ENCODE data around the gene MTR. TPM values are rescaled to one million over a fixed set of nuclear protein-coding genes. Genes with fewer than 3 reads are reported as not detected.

The MTR gene
- total and polyA plus RNA-seq, 7 experiments from 2014 or later = 19.8 to 78.8 (median 46.4) TPM

DNA sequence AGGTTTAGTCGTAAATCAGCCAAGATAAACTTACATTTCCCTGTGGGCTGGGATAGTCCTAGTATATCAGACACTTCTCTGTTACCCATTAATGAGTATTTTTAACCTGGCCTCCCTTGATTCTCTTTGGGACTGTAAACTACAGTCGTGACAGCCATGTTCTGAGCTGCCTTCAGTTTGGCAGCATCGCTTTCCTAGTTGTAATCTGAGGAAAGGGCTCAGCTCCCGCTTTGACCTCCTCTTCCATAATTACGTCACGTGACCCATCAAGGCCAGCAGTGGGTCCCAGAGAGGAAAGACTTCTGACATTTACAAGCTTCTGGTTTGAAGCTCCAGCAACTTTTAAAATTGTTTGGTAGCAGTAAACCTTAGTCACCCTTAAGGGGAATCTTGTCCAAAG is 34.6 kb upstream of the MTR start:
- Histone ChIP-seq H3K36me3 (ENCODE audit: control insufficient read depth in 2 of 3, insufficient read depth in 3 of 3, low read length in 3 of 3) (no peaks in the 10 kb centered on the region), H3K9me3 (ENCODE audit: control insufficient read depth in 2 of 3, low read length in 3 of 3) (no peaks in the 10 kb centered on the region), H3K27me3 (ENCODE audit: control insufficient read depth in 2 of 2, insufficient read depth in 2 of 2, low read length in 2 of 2) (no peaks in the 10 kb centered on the region), H3K4me3 (ENCODE audit: low read length) (no peak overlapping the region), H3K4me1 (ENCODE audit: control insufficient read depth in 2 of 2, insufficient read depth in 2 of 2, low read length in 2 of 2) (no peaks in the 10 kb centered on the region), H3K27ac (ENCODE audit: low read depth, low read length) (no peak overlapping the region)
- Mint-ChIP-seq H3K4me3 (no peak overlapping the region), H3K27ac (no peak overlapping the region), H3K4me1 (peaks cover 0 to 5% (median 4%) of the 10 kb centered on the region in 7 donors), H3K27me3 (peaks cover 0 to 10% (median 5%) of the 10 kb centered on the region in 5 donors), H3K9me3 (no peaks in the 10 kb centered on the region), H3K36me3 (no peaks in the 10 kb centered on the region)
- ATAC-seq = no peak
- intact Hi-C loops (cut with micrococcal nuclease) = no loop called here
- DNase-seq = no peak
- POLR2A ChIA-PET = no interaction called here
- CTCF ChIA-PET = interaction anchor here (0.7 to 1.6 kb wide), 4 partner anchors 111 to 802 kb away, joined by 3 to 6 read pairs (median 4); no protein-coding TSS in a partner anchor

DNA sequence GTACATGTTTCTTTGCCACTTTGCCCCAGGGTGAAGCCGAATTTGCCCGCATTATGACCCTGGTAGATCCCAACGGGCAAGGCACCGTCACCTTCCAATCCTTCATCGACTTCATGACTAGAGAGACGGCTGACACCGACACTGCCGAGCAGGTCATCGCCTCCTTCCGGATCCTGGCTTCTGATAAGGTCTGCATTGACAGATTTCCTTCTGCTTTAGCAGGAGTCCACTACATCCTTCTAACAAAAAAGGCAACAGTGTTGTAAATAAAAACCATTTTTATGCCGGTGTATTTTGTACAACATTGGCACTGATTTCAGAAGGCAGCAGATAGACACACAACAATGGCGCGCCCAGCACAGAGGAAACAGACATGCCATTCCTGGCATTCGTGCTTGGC is 34.1 kb upstream of the MTR start:
- Mint-ChIP-seq H3K4me1 (peaks cover 0 to 5% (median 4%) of the 10 kb centered on the region in 7 donors), H3K4me3 (no peak overlapping the region), H3K9me3 (no peaks in the 10 kb centered on the region), H3K36me3 (no peaks in the 10 kb centered on the region), H3K27me3 (peaks cover 0 to 13% (median 10%) of the 10 kb centered on the region in 5 donors), H3K27ac (no peak overlapping the region)
- intact Hi-C loops (cut with micrococcal nuclease) = no loop called here
- POLR2A ChIA-PET = no interaction called here
- Histone ChIP-seq H3K36me3 (ENCODE audit: control insufficient read depth in 2 of 3, insufficient read depth in 3 of 3, low read length in 3 of 3) (no peaks in the 10 kb centered on the region), H3K9me3 (ENCODE audit: control insufficient read depth in 2 of 3, low read length in 3 of 3) (no peaks in the 10 kb centered on the region), H3K27me3 (ENCODE audit: control insufficient read depth in 2 of 2, insufficient read depth in 2 of 2, low read length in 2 of 2) (no peaks in the 10 kb centered on the region), H3K4me1 (ENCODE audit: control insufficient read depth in 2 of 2, insufficient read depth in 2 of 2, low read length in 2 of 2) (no peaks in the 10 kb centered on the region), H3K27ac (ENCODE audit: low read depth, low read length) (no peak overlapping the region), H3K4me3 (ENCODE audit: low read length) (no peak overlapping the region)
- DNase-seq = no peak
- CTCF ChIA-PET = no interaction called here
- ATAC-seq = no peak

DNA sequence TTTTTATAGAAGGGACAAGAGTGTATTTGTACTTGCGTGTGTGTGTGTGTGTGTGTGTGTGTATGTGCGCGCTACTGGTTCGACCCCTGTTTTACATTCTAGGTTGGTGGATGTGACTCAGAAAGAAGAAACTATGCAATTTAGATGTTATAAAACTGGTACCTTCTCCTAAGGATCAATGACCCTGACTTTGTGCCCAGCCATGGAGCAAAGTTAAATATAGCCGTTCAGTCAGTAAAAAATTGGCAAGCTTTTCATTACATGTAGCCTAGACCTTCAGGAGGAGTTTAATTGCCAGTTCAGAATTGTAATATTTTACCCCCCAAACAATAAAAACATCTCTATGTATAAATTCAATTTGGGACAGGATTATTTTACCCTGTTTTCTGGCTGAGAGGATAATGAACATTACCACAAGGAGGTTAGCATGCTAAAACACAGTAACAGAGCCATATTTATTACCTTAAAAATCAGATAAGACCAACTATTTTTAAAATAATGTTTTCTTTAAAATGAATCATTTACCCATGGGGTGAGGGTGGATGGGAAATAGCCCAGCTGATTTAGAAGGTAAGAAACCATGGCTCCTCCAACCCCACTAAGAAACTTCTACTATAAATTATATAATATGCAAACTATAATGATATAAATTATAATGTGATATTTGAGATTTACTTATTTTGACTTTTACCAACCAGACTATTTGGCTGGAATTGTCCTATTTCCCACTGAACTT is 33.5 kb upstream of the MTR start:
- CTCF ChIA-PET = no interaction called here
- H3K27ac ChIP-seq (ENCODE audit: low read depth, low read length) = no peak overlapping the region
- H3K27ac Mint-ChIP-seq = no peak overlapping the region
- H3K36me3 ChIP-seq (ENCODE audit: control insufficient read depth in 2 of 3, insufficient read depth in 3 of 3, low read length in 3 of 3) = no peaks in the 10 kb centered on the region
- no peak overlapping the region for H3K4me3 ChIP-seq (ENCODE audit: low read length)
- intact Hi-C loops (cut with micrococcal nuclease) = no loop called here
- ATAC-seq (no peak), DNase-seq (no peak)
- H3K9me3 Mint-ChIP-seq = no peaks in the 10 kb centered on the region
- H3K4me1 Mint-ChIP-seq = peaks cover 0 to 5% (median 4%) of the 10 kb centered on the region in 7 donors
- no peaks in the 10 kb centered on the region for H3K9me3 ChIP-seq (ENCODE audit: control insufficient read depth in 2 of 3, low read length in 3 of 3)
- no peaks in the 10 kb centered on the region for H3K4me1 ChIP-seq (ENCODE audit: control insufficient read depth in 2 of 2, insufficient read depth in 2 of 2, low read length in 2 of 2)
- no peaks in the 10 kb centered on the region for H3K36me3 Mint-ChIP-seq
- POLR2A ChIA-PET = interaction anchor here (0.8 kb wide), 1 partner anchor 13 kb away, joined by 3 read pairs; no protein-coding TSS in a partner anchor
- no peak overlapping the region for H3K4me3 Mint-ChIP-seq
- H3K27me3 Mint-ChIP-seq = peaks cover 0 to 13% (median 10%) of the 10 kb centered on the region in 5 donors
- no peaks in the 10 kb centered on the region for H3K27me3 ChIP-seq (ENCODE audit: control insufficient read depth in 2 of 2, insufficient read depth in 2 of 2, low read length in 2 of 2)

DNA sequence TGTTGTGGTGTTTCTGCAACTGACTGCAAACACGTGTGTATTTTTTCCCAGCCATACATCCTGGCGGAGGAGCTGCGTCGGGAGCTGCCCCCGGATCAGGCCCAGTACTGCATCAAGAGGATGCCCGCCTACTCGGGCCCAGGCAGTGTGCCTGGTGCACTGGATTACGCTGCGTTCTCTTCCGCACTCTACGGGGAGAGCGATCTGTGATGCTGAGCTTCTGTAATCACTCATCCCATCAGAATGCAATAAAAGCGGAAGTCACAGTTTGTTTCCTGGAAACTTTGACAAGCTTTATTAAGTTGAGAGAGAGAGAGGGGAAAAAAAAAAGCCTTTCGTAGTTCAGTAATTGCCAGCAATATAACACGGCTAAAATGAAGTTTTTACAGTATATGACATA is 32.7 kb upstream of the MTR start:
- Mint-ChIP-seq H3K9me3 (no peaks in the 10 kb centered on the region), H3K4me3 (peak overlapping the region in 1 of 10 donors; percentile 44), H3K4me1 (peaks cover 0 to 5% (median 4%) of the 10 kb centered on the region in 7 donors), H3K27me3 (peaks cover 0 to 14% (median 10%) of the 10 kb centered on the region in 5 donors), H3K36me3 (no peaks in the 10 kb centered on the region), H3K27ac (no peak overlapping the region)
- H3K27ac ChIP-seq (ENCODE audit: low read depth, low read length) = no peak overlapping the region
- ChIA-PET POLR2A (no interaction called here), CTCF (no interaction called here)
- H3K4me3 ChIP-seq (ENCODE audit: low read length) = no peak overlapping the region
- DNase-seq (no peak), ATAC-seq (no peak)
- H3K36me3 ChIP-seq (ENCODE audit: control insufficient read depth in 2 of 3, insufficient read depth in 3 of 3, low read length in 3 of 3) = no peaks in the 10 kb centered on the region
- intact Hi-C loops (cut with micrococcal nuclease) = no loop called here
- H3K27me3 ChIP-seq (ENCODE audit: control insufficient read depth in 2 of 2, insufficient read depth in 2 of 2, low read length in 2 of 2) = no peaks in the 10 kb centered on the region
- H3K4me1 ChIP-seq (ENCODE audit: control insufficient read depth in 2 of 2, insufficient read depth in 2 of 2, low read length in 2 of 2) = no peaks in the 10 kb centered on the region
- H3K9me3 ChIP-seq (ENCODE audit: control insufficient read depth in 2 of 3, low read length in 3 of 3) = no peaks in the 10 kb centered on the region

DNA sequence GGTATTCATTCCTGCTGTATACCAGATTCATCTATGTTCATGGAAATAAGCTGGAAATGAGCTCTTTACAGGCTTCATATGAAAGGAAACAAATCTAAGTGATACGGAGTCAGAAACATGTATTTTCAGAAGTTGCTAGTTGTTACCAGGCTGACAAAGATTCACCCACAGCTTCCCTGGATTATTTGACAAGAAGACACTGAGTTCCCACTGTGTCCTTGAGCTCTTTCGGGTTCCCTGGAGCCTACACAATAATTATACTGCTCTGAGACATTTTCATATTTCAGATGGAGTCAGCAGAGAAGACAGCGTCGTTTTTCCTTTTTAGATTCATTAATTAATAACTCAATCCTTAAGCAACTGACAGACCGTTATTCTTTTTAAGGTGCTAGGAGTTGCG is 29.3 kb upstream of the MTR start:
- H3K36me3 Mint-ChIP-seq = no peaks in the 10 kb centered on the region
- H3K36me3 ChIP-seq (ENCODE audit: control insufficient read depth in 2 of 3, insufficient read depth in 3 of 3, low read length in 3 of 3) = no peaks in the 10 kb centered on the region
- H3K9me3 ChIP-seq (ENCODE audit: control insufficient read depth in 2 of 3, low read length in 3 of 3) = no peaks in the 10 kb centered on the region
- H3K4me1 ChIP-seq (ENCODE audit: control insufficient read depth in 2 of 2, insufficient read depth in 2 of 2, low read length in 2 of 2) = no peaks in the 10 kb centered on the region
- no peak overlapping the region for H3K27ac ChIP-seq (ENCODE audit: low read depth, low read length)
- H3K4me1 Mint-ChIP-seq = no peaks in the 10 kb centered on the region
- no peaks in the 10 kb centered on the region for H3K27me3 ChIP-seq (ENCODE audit: control insufficient read depth in 2 of 2, insufficient read depth in 2 of 2, low read length in 2 of 2)
- intact Hi-C loops (cut with micrococcal nuclease) = no loop called here
- ATAC-seq (no peak), DNase-seq (no peak)
- H3K27ac Mint-ChIP-seq = no peak overlapping the region
- no peak overlapping the region for H3K4me3 ChIP-seq (ENCODE audit: low read length)
- no peaks in the 10 kb centered on the region for H3K9me3 Mint-ChIP-seq
- H3K4me3 Mint-ChIP-seq = no peak overlapping the region
- ChIA-PET POLR2A (no interaction called here), CTCF (no interaction called here)
- peaks cover 14 to 29% (median 25%) of the 10 kb centered on the region in 5 donors for H3K27me3 Mint-ChIP-seq

DNA sequence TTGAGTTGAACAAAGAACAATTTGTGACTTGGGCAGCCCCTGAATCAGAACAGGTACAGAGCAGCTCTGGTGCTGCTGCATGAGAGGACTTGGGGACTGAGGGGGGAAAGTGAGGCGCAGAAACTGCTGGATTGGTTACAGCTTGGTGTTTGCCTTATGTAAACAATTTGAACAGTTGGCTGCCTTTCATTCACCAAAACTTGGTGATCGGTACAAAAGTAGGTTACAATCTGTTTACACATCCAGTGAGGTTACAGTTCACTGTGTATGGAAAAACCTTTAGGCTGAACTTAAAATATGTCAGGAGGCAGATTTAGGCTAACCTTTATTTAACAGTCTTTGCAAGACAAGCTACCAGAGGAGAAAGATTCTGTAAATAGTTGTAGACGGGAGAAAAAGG is 28.6 kb upstream of the MTR start:
- Mint-ChIP-seq H3K36me3 (no peaks in the 10 kb centered on the region), H3K4me3 (no peak overlapping the region), H3K27me3 (peaks cover 14 to 30% (median 26%) of the 10 kb centered on the region in 5 donors), H3K9me3 (no peaks in the 10 kb centered on the region), H3K27ac (no peak overlapping the region), H3K4me1 (no peaks in the 10 kb centered on the region)
- Histone ChIP-seq H3K27ac (ENCODE audit: low read depth, low read length) (no peak overlapping the region), H3K36me3 (ENCODE audit: control insufficient read depth in 2 of 3, insufficient read depth in 3 of 3, low read length in 3 of 3) (no peaks in the 10 kb centered on the region), H3K27me3 (ENCODE audit: control insufficient read depth in 2 of 2, insufficient read depth in 2 of 2, low read length in 2 of 2) (no peaks in the 10 kb centered on the region), H3K4me3 (ENCODE audit: low read length) (no peak overlapping the region), H3K4me1 (ENCODE audit: control insufficient read depth in 2 of 2, insufficient read depth in 2 of 2, low read length in 2 of 2) (no peaks in the 10 kb centered on the region), H3K9me3 (ENCODE audit: control insufficient read depth in 2 of 3, low read length in 3 of 3) (no peaks in the 10 kb centered on the region)
- ChIA-PET POLR2A (no interaction called here), CTCF (no interaction called here)
- intact Hi-C loops (cut with micrococcal nuclease) = no loop called here
- ATAC-seq (no peak), DNase-seq (no peak)

DNA sequence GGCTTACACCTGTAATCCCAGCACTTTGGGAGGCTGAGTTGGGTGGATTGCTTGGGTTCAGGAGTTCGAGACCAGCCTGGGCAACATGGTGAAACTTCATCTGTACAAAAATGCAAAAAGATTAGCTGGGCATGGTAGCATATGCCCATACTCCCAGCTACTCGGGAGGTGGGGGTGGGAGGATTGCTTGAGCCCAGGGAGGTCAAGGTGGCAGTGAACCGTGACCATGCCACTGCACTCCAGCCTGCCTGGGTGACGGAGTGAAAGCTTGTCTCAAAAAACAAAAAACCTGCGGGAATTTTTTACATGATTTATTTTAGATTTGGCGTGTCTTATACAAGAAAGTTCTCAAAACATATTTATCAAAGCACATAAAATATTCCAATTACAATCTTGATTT is 27.8 kb upstream of the MTR start:
- Histone ChIP-seq H3K4me3 (ENCODE audit: low read length) (no peak overlapping the region), H3K27me3 (ENCODE audit: control insufficient read depth in 2 of 2, insufficient read depth in 2 of 2, low read length in 2 of 2) (no peaks in the 10 kb centered on the region), H3K4me1 (ENCODE audit: control insufficient read depth in 2 of 2, insufficient read depth in 2 of 2, low read length in 2 of 2) (no peaks in the 10 kb centered on the region), H3K9me3 (ENCODE audit: control insufficient read depth in 2 of 3, low read length in 3 of 3) (no peaks in the 10 kb centered on the region), H3K36me3 (ENCODE audit: control insufficient read depth in 2 of 3, insufficient read depth in 3 of 3, low read length in 3 of 3) (no peaks in the 10 kb centered on the region), H3K27ac (ENCODE audit: low read depth, low read length) (no peak overlapping the region)
- no peaks in the 10 kb centered on the region for H3K4me1 Mint-ChIP-seq
- ATAC-seq (no peak), DNase-seq (no peak)
- POLR2A ChIA-PET = no interaction called here
- H3K36me3 Mint-ChIP-seq = no peaks in the 10 kb centered on the region
- H3K27ac Mint-ChIP-seq = no peak overlapping the region
- CTCF ChIA-PET = no interaction called here
- intact Hi-C loops (cut with micrococcal nuclease) = no loop called here
- H3K4me3 Mint-ChIP-seq = no peak overlapping the region
- H3K27me3 Mint-ChIP-seq = peaks cover 14 to 30% (median 26%) of the 10 kb centered on the region in 5 donors
- H3K9me3 Mint-ChIP-seq = no peaks in the 10 kb centered on the region
